Measurements from ENCODE around the gene DDX42. TPM values are rescaled to one million over a fixed set of nuclear protein-coding genes. Genes with fewer than 3 reads are reported as not detected.
"Not testable (repeated sequence)": the region's sequence is repeated elsewhere in the genome, so short reads cannot be mapped to it uniquely, and the experiment has no call there.

Gene DDX42
- total RNA-seq, 2 donors from 2014 or later, result 119 to 121 TPM

- no peak overlapping the region for H3K4me3 Mint-ChIP-seq
- ATAC-seq (replicated peaks), result peak; percentile 72
- H3K9me3 Mint-ChIP-seq, result no peaks in the 10 kb centered on the region
- no peaks in the 10 kb centered on the region for H3K27me3 Mint-ChIP-seq
- peaks cover 18% of the 10 kb centered on the region for H3K4me1 Mint-ChIP-seq
- H3K36me3 Mint-ChIP-seq (ENCODE audit: low read depth), result peaks cover 77% of the 10 kb centered on the region
- peak overlapping the region; percentile 71 for H3K27ac Mint-ChIP-seq
Measured at GRCh38 chr17:63834431-63835166, 60.6 kb downstream of the DDX42 start.

GRCh38 chr17:63835167-63835720 is 61.3 kb downstream of the DDX42 start:
- ATAC-seq (replicated peaks), result no peak
- H3K36me3 Mint-ChIP-seq (ENCODE audit: low read depth), result peaks cover 71% of the 10 kb centered on the region
- no peaks in the 10 kb centered on the region for H3K27me3 Mint-ChIP-seq
- no peaks in the 10 kb centered on the region for H3K9me3 Mint-ChIP-seq
- H3K27ac Mint-ChIP-seq, result peak overlapping the region; percentile 15
- no peak overlapping the region for H3K4me3 Mint-ChIP-seq
- peaks cover 13% of the 10 kb centered on the region for H3K4me1 Mint-ChIP-seq

GRCh38 chr17:63836811-63837210 is 62.8 kb downstream of the DDX42 start:
- H3K9me3 Mint-ChIP-seq, result no peaks in the 10 kb centered on the region
- no peak for ATAC-seq (replicated peaks)
- H3K4me3 Mint-ChIP-seq, result no peak overlapping the region
- H3K27me3 Mint-ChIP-seq, result no peaks in the 10 kb centered on the region
- H3K36me3 Mint-ChIP-seq (ENCODE audit: low read depth), result peaks cover 66% of the 10 kb centered on the region
- peaks cover 15% of the 10 kb centered on the region for H3K4me1 Mint-ChIP-seq
- no peak overlapping the region for H3K27ac Mint-ChIP-seq

GRCh38 chr17:63837480-63837879 is 63.5 kb downstream of the DDX42 start:
- no peak overlapping the region for H3K27ac Mint-ChIP-seq

GRCh38 chr17:63837962-63838600 is 64.1 kb downstream of the DDX42 start:
- Mint-ChIP-seq H3K36me3 (ENCODE audit: low read depth) (peaks cover 57% of the 10 kb centered on the region), H3K9me3 (no peaks in the 10 kb centered on the region), H3K27ac (peak overlapping the region; percentile 68), H3K4me3 (peak overlapping the region; percentile 56), H3K27me3 (no peaks in the 10 kb centered on the region), H3K4me1 (peaks cover 15% of the 10 kb centered on the region)
- ATAC-seq (replicated peaks), result no peak

More at GRCh38 chr17:63837480-63837879, 63.5 kb downstream of the DDX42 start:
- ATAC-seq (replicated peaks), result no peak
- H3K36me3 Mint-ChIP-seq (ENCODE audit: low read depth), result peaks cover 63% of the 10 kb centered on the region
- H3K27me3 Mint-ChIP-seq, result no peaks in the 10 kb centered on the region
- H3K9me3 Mint-ChIP-seq, result no peaks in the 10 kb centered on the region
- peaks cover 15% of the 10 kb centered on the region for H3K4me1 Mint-ChIP-seq
- no peak overlapping the region for H3K4me3 Mint-ChIP-seq

GRCh38 chr17:63838631-63839171 is 64.7 kb downstream of the DDX42 start:
- ATAC-seq (replicated peaks), result no peak
- Mint-ChIP-seq H3K9me3 (no peaks in the 10 kb centered on the region), H3K27ac (peak overlapping the region; percentile 68), H3K4me3 (peak overlapping the region; percentile 56), H3K36me3 (ENCODE audit: low read depth) (peaks cover 50% of the 10 kb centered on the region), H3K4me1 (peaks cover 15% of the 10 kb centered on the region), H3K27me3 (no peaks in the 10 kb centered on the region)

- H3K4me3 Mint-ChIP-seq, result peak overlapping the region; percentile 93
- no peaks in the 10 kb centered on the region for H3K9me3 Mint-ChIP-seq
- H3K27ac Mint-ChIP-seq, result peak overlapping the region; percentile 96
- peaks cover 30% of the 10 kb centered on the region for H3K36me3 Mint-ChIP-seq (ENCODE audit: low read depth)
- H3K27me3 Mint-ChIP-seq, result no peaks in the 10 kb centered on the region
- no peak for ATAC-seq (replicated peaks)
- H3K4me1 Mint-ChIP-seq, result peaks cover 13% of the 10 kb centered on the region
Measured at GRCh38 chr17:63840591-63841349, 66.8 kb downstream of the DDX42 start.

GRCh38 chr17:63841350-63842172 is 67.6 kb downstream of the DDX42 start:
- H3K27me3 Mint-ChIP-seq, result no peaks in the 10 kb centered on the region
- peak overlapping the region; percentile 93 for H3K4me3 Mint-ChIP-seq
- H3K9me3 Mint-ChIP-seq, result no peaks in the 10 kb centered on the region
- peaks cover 13% of the 10 kb centered on the region for H3K4me1 Mint-ChIP-seq
- H3K36me3 Mint-ChIP-seq (ENCODE audit: low read depth), result peaks cover 22% of the 10 kb centered on the region
- H3K27ac Mint-ChIP-seq, result peak overlapping the region; percentile 96
- no peak for ATAC-seq (replicated peaks)

- Mint-ChIP-seq H3K9me3 (no peaks in the 10 kb centered on the region), H3K27me3 (no peaks in the 10 kb centered on the region), H3K4me3 (peak overlapping the region; percentile 93), H3K4me1 (peaks cover 13% of the 10 kb centered on the region), H3K27ac (peak overlapping the region; percentile 96), H3K36me3 (ENCODE audit: low read depth) (peaks cover 16% of the 10 kb centered on the region)
- ATAC-seq (replicated peaks), result peak; percentile 20
Measured at GRCh38 chr17:63842173-63842539, 68.2 kb downstream of the DDX42 start.

GRCh38 chr17:63842540-63843386 is 68.8 kb downstream of the DDX42 start, which contains the start of gene SMARCD2:
Gene SMARCD2 (minus strand): TSS chr17:63842685. CDS start chr17:63842674, 11 bp downstream.
- Mint-ChIP-seq H3K4me3 (peak within 1 kb of the TSS; percentile 93), H3K27me3 (no peaks in the 10 kb centered on the region), H3K4me1 (peaks cover 13% of the 10 kb centered on the region), H3K27ac (peak within 1 kb of the TSS; percentile 96), H3K36me3 (ENCODE audit: low read depth) (peaks cover 15% of the 10 kb centered on the region), H3K9me3 (no peaks in the 10 kb centered on the region)
- peak; percentile 93 for ATAC-seq (replicated peaks)

- peak; percentile 12 for ATAC-seq (replicated peaks)
- not testable (repeated sequence) for H3K27me3 Mint-ChIP-seq, H3K9me3 Mint-ChIP-seq
- Mint-ChIP-seq H3K36me3 (ENCODE audit: low read depth) (peaks cover 20% of the 10 kb centered on the region), H3K4me1 (peaks cover 17% of the 10 kb centered on the region), H3K4me3 (peak overlapping the region; percentile 93), H3K27ac (peak overlapping the region; percentile 86)
Measured at GRCh38 chr17:63843387-63843888, 69.5 kb downstream of the DDX42 start.

- no peaks in the 10 kb centered on the region for H3K27me3 Mint-ChIP-seq
- no peak for ATAC-seq (replicated peaks)
- peak overlapping the region; percentile 86 for H3K27ac Mint-ChIP-seq
- H3K4me3 Mint-ChIP-seq, result peak overlapping the region; percentile 93
- H3K4me1 Mint-ChIP-seq, result peaks cover 22% of the 10 kb centered on the region
- peaks cover 24% of the 10 kb centered on the region for H3K36me3 Mint-ChIP-seq (ENCODE audit: low read depth)
- H3K9me3 Mint-ChIP-seq, result peaks cover 8% of the 10 kb centered on the region
Measured at GRCh38 chr17:63843910-63844677, 70.1 kb downstream of the DDX42 start.
